K562 treated with DMSO at 1 percent for 48 hours (cell line): ENCODE results near the gene MYOC. TPM values are rescaled to one million over a fixed set of nuclear protein-coding genes. Genes with fewer than 3 reads are reported as not detected.

Experiments used
- total RNA-seq: library from RNA; unstranded; fragments of 300-600 nt; gene quantifications from 2 replicates; pipeline ENCODE4 v1.2.3, GENCODE V29; 2022; ENCODE audit warnings: low replicate concordance; ENCODE audit errors: extremely low read depth

Gene MYOC
- total RNA-seq, result not detected in 2 replicates

GRCh38 chr1:171652234-171652822 lies at the start of gene MYOC:
TSS of gene MYOC (minus strand) at chr1:171652688. CDS start at chr1:171652611, 77 bp downstream.

GRCh38 chr1:171622152-171622462 lies 30.4 kb downstream of the MYOC start, which contains the start of gene MYOCOS:
TSS of gene MYOCOS (plus strand) at chr1:171622243. CDS start at chr1:171623884, 1,641 bp downstream.

Other genes starting within 250 kb of the MYOC start
- gene PRRC2C, start 167.2 kb downstream of the MYOC start, total RNA-seq, result 908 TPM in 1 of 2 replicates, not detected in the other
- gene MYOCOS, start 30.4 kb downstream of the MYOC start, total RNA-seq, result not detected in 2 replicates
- gene VAMP4, start 89.4 kb upstream of the MYOC start, total RNA-seq, result not detected in 2 replicates
- not detected in 2 replicates for gene METTL13, start 129.0 kb upstream of the MYOC start, total RNA-seq
- not detected in 2 replicates for gene DNM3, start 188.8 kb upstream of the MYOC start, total RNA-seq